Adipocyte (in vitro differentiated cells): Measurements from ENCODE around the gene THAP4.
A peak's percentile ranks its signal among the peaks of the same experiment; 100 is the strongest.

Experiments used
- DNase-seq: peaks from one replicate; pipeline ENCODE4 v3.0.0-alpha.2; 2015; ENCODE audit warnings: low read depth
- H3K27me3 ChIP-seq: replicated peaks from 2 replicates; pipeline ENCODE4 v1.7.0; 2013; ENCODE audit warnings: mild to moderate bottlenecking, low read length, moderate library complexity; ENCODE audit not compliant: control insufficient read depth, insufficient read depth
- H3K36me3 ChIP-seq: 2 replicates; pipeline ENCODE4 v1.7.0; 2013; ENCODE audit warnings: low read length, mild to moderate bottlenecking, moderate library complexity; ENCODE audit not compliant: control insufficient read depth, insufficient read depth, severe bottlenecking
- H3K4me1 ChIP-seq: 2 replicates; pipeline ENCODE4 v1.7.0; 2013; ENCODE audit warnings: mild to moderate bottlenecking, low read length, moderate library complexity; ENCODE audit not compliant: control insufficient read depth, insufficient read depth
- H3K4me3 ChIP-seq: 2 replicates; pipeline ENCODE4 v1.7.0; 2013; ENCODE audit warnings: mild to moderate bottlenecking, low read length, moderate library complexity
- H3K9ac ChIP-seq: 2 replicates; pipeline ENCODE4 v1.7.0; 2013; ENCODE audit warnings: mild to moderate bottlenecking, low read length, moderate library complexity
- H3K9me3 ChIP-seq: 2 replicates; pipeline ENCODE4 v1.7.0; 2013; ENCODE audit warnings: mild to moderate bottlenecking, low read length, moderate library complexity; ENCODE audit not compliant: control insufficient read depth

The THAP4 gene

GRCh38 chr2:241636182-241637017 is 558 bp downstream of the THAP4 start:
- Histone ChIP-seq H3K4me1 (peaks cover 31% of the 10 kb centered on the region), H3K9ac (peak overlapping the region; percentile 93), H3K9me3 (no peaks in the 10 kb centered on the region), H3K27me3 (no peaks in the 10 kb centered on the region), H3K36me3 (peaks cover 25% of the 10 kb centered on the region), H3K4me3 (peak overlapping the region; percentile 95)
- peak; percentile 76 for DNase-seq

- H3K36me3 ChIP-seq: peaks cover 31% of the 10 kb centered on the region
- no peaks in the 10 kb centered on the region for H3K27me3 ChIP-seq
- H3K4me1 ChIP-seq: peaks cover 31% of the 10 kb centered on the region
- peak overlapping the region; percentile 93 for H3K9ac ChIP-seq
- DNase-seq: peak; percentile 68
- H3K4me3 ChIP-seq: peak overlapping the region; percentile 95
- H3K9me3 ChIP-seq: no peaks in the 10 kb centered on the region
These were observed 1.2 kb downstream of the THAP4 start for GRCh38 chr2:241635756-241636155.

- Histone ChIP-seq H3K9me3 (no peaks in the 10 kb centered on the region), H3K36me3 (peaks cover 32% of the 10 kb centered on the region), H3K4me3 (no peak overlapping the region), H3K4me1 (peaks cover 23% of the 10 kb centered on the region), H3K27me3 (no peaks in the 10 kb centered on the region), H3K9ac (no peak overlapping the region)
- DNase-seq: no peak
These were observed 3.4 kb downstream of the THAP4 start for GRCh38 chr2:241633561-241633960.

GRCh38 chr2:241632478-241633325 is 4.3 kb downstream of the THAP4 start:
- DNase-seq: no peak
- Histone ChIP-seq H3K27me3 (no peaks in the 10 kb centered on the region), H3K4me3 (no peak overlapping the region), H3K9me3 (no peaks in the 10 kb centered on the region), H3K36me3 (peaks cover 32% of the 10 kb centered on the region), H3K9ac (no peak overlapping the region), H3K4me1 (peaks cover 18% of the 10 kb centered on the region)

- Histone ChIP-seq H3K4me3 (no peak overlapping the region), H3K9ac (no peak overlapping the region), H3K27me3 (no peaks in the 10 kb centered on the region), H3K36me3 (peaks cover 38% of the 10 kb centered on the region), H3K9me3 (no peaks in the 10 kb centered on the region), H3K4me1 (peaks cover 10% of the 10 kb centered on the region)
- DNase-seq: no peak
These were observed 7.1 kb downstream of the THAP4 start for GRCh38 chr2:241629762-241630435.

- Histone ChIP-seq H3K27me3 (no peaks in the 10 kb centered on the region), H3K4me3 (no peak overlapping the region), H3K36me3 (peaks cover 26% of the 10 kb centered on the region), H3K9me3 (no peaks in the 10 kb centered on the region), H3K4me1 (peaks cover 4% of the 10 kb centered on the region), H3K9ac (no peak overlapping the region)
- no peak for DNase-seq
These were observed 9.3 kb downstream of the THAP4 start for GRCh38 chr2:241627675-241628074.

GRCh38 chr2:241620419-241620769 is 16.6 kb downstream of the THAP4 start:
- Histone ChIP-seq H3K27me3 (no peaks in the 10 kb centered on the region), H3K36me3 (peaks cover 8% of the 10 kb centered on the region), H3K4me1 (no peaks in the 10 kb centered on the region), H3K4me3 (no peak overlapping the region), H3K9me3 (no peaks in the 10 kb centered on the region), H3K9ac (no peak overlapping the region)
- DNase-seq: no peak

GRCh38 chr2:241619597-241620418 is 17.1 kb downstream of the THAP4 start:
- Histone ChIP-seq H3K4me3 (no peak overlapping the region), H3K36me3 (peaks cover 8% of the 10 kb centered on the region), H3K9ac (no peak overlapping the region), H3K4me1 (no peaks in the 10 kb centered on the region), H3K9me3 (no peaks in the 10 kb centered on the region), H3K27me3 (no peaks in the 10 kb centered on the region)
- DNase-seq: no peak

- no peak for DNase-seq
- Histone ChIP-seq H3K9me3 (no peaks in the 10 kb centered on the region), H3K4me3 (no peak overlapping the region), H3K9ac (no peak overlapping the region), H3K27me3 (no peaks in the 10 kb centered on the region), H3K4me1 (no peaks in the 10 kb centered on the region), H3K36me3 (peaks cover 8% of the 10 kb centered on the region)
These were observed 18.1 kb downstream of the THAP4 start for GRCh38 chr2:241618829-241619228.

GRCh38 chr2:241618296-241618805 is 18.6 kb downstream of the THAP4 start:
- Histone ChIP-seq H3K27me3 (no peaks in the 10 kb centered on the region), H3K4me1 (peaks cover 2% of the 10 kb centered on the region), H3K9me3 (no peaks in the 10 kb centered on the region), H3K4me3 (no peak overlapping the region), H3K36me3 (peaks cover 8% of the 10 kb centered on the region), H3K9ac (no peak overlapping the region)
- DNase-seq: no peak
